GM13976 (cell line): Measurements from ENCODE around the gene RBMS1.
A peak's percentile ranks its signal among the peaks of the same experiment; 100 is the strongest.

Experiments used
- DNase-seq: peaks from one replicate; pipeline ENCODE4 v3.0.0; 2012; ENCODE audit warnings: low spot score
- CTCF ChIP-seq: IDR thresholded peaks from 2 replicates; pipeline ENCODE4 v1.5.1; 2012; ENCODE audit warnings: borderline replicate concordance, mild to moderate bottlenecking; ENCODE audit not compliant: insufficient read depth; ENCODE audit errors: extremely low read depth, missing control alignments, control extremely low read depth
- in situ Hi-C: fragments of 300-500 bp; cut with MboI; formaldehyde crosslinking; loops from one replicate; pipeline ENCODE4 v1.12.0; 2022; ENCODE audit warnings: low sequenced_read_pairs, mixed read lengths, inconsistent platforms; ENCODE audit not compliant: unreplicated experiment

The RBMS1 gene

GRCh38 chr2:160224507-160224906 lies 269.1 kb downstream of the RBMS1 start:
- in situ Hi-C loops: no loop called here
- DNase-seq: no peak
- no peak for TF ChIP-seq CTCF

GRCh38 chr2:160224060-160224459 lies 269.5 kb downstream of the RBMS1 start:
- peak; percentile 80 for DNase-seq
- TF ChIP-seq CTCF: no peak
- in situ Hi-C loops: no loop called here

GRCh38 chr2:160223560-160223959 lies 270.0 kb downstream of the RBMS1 start:
- in situ Hi-C loops: no loop called here
- DNase-seq: no peak
- TF ChIP-seq CTCF: no peak

GRCh38 chr2:160222546-160223283 lies 270.9 kb downstream of the RBMS1 start:
- no peak for DNase-seq
- in situ Hi-C loops: no loop called here
- TF ChIP-seq CTCF: no peak
